ENCODE data around the gene AQR.

The AQR gene

DNA sequence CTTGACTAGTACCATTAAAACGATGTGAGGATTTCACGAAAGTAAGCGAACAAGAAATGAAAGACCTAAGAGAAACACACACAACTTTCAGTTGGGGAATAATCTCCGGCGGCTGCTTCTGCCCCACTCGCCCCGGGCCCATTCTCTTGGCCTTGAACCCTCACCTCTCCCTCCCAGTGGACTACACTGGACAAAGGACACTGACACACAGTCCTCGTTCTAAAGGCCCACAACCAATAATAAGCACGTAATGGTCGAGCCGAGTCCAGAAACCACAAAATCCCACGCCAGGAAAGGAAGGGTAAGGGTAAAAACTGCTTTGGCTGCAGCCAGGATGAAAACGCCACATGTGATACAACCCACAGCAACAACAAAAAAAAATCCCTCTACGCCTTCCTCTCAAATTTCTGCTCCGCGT, 18.1 kb upstream of the AQR start:
- peak overlapping the region; percentile 78 for H2BK120ac ChIP-seq (ENCODE audit: insufficient read depth, low read length, poor library complexity)
- H3K27me3 ChIP-seq (ENCODE audit: insufficient read depth, low read length): no peaks in the 10 kb centered on the region
- H3K18ac ChIP-seq (ENCODE audit: low read length): peak overlapping the region; percentile 93
- H3K9me3 ChIP-seq (ENCODE audit: insufficient read depth, low read depth, low read length): no peaks in the 10 kb centered on the region
- no peak overlapping the region for H3K23ac ChIP-seq (ENCODE audit: low read length)
- H4K12ac ChIP-seq (ENCODE audit: low read depth, low read length): peak overlapping the region; percentile 87
- peak overlapping the region; percentile 79 for H2AFZ ChIP-seq (ENCODE audit: insufficient read depth, low read length, poor library complexity)
- peak overlapping the region; percentile 93 for H4K8ac ChIP-seq (ENCODE audit: low read depth, low read length)
- peak in 1 of 2 donors; percentile 2 for DNase-seq
- H3K4ac ChIP-seq (ENCODE audit: low read depth, low read length): peak overlapping the region; percentile 67
- H3K4me3 ChIP-seq (ENCODE audit: low read depth, low read length): peak overlapping the region; percentile 89
- no peak overlapping the region for H2BK12ac ChIP-seq (ENCODE audit: low read length)
- H3K79me2 ChIP-seq (ENCODE audit: control insufficient read depth, insufficient read depth, low read length, poor library complexity): peaks cover 14% of the 10 kb centered on the region
- H3K27ac ChIP-seq (ENCODE audit: low read depth, low read length): peak overlapping the region; percentile 47
- H3K4me1 ChIP-seq (ENCODE audit: control insufficient read depth in 1 of 2, insufficient read depth in 2 of 2, low read length in 2 of 2): peaks cover 4 to 9% of the 10 kb centered on the region in 2 experiments
- peak overlapping the region; percentile 38 for H2BK5ac ChIP-seq (ENCODE audit: low read depth, low read length, poor library complexity)
- peak overlapping the region; percentile 18 for H2AK5ac ChIP-seq (ENCODE audit: low read length)
- H3K79me1 ChIP-seq (ENCODE audit: low read length): peaks cover 9% of the 10 kb centered on the region
- peak overlapping the region; percentile 70 for H3K4me2 ChIP-seq (ENCODE audit: low read length)
- H3K36me3 ChIP-seq (ENCODE audit: control insufficient read depth in 1 of 2, insufficient read depth in 2 of 2, low read length in 2 of 2): peaks cover 2 to 3% of the 10 kb centered on the region in 2 experiments
- peak overlapping the region; percentile 89 for H4K91ac ChIP-seq (ENCODE audit: low read depth, low read length)
- peak overlapping the region; percentile 91 for H3K9ac ChIP-seq (ENCODE audit: low read length)
- WGBS (ENCODE audit: extremely low coverage, insufficient coverage, insufficient read length): no CpG with 5 or more reads among the region's 16 CpGs
- peak overlapping the region; percentile 82 for H3K14ac ChIP-seq (ENCODE audit: low read length)

DNA sequence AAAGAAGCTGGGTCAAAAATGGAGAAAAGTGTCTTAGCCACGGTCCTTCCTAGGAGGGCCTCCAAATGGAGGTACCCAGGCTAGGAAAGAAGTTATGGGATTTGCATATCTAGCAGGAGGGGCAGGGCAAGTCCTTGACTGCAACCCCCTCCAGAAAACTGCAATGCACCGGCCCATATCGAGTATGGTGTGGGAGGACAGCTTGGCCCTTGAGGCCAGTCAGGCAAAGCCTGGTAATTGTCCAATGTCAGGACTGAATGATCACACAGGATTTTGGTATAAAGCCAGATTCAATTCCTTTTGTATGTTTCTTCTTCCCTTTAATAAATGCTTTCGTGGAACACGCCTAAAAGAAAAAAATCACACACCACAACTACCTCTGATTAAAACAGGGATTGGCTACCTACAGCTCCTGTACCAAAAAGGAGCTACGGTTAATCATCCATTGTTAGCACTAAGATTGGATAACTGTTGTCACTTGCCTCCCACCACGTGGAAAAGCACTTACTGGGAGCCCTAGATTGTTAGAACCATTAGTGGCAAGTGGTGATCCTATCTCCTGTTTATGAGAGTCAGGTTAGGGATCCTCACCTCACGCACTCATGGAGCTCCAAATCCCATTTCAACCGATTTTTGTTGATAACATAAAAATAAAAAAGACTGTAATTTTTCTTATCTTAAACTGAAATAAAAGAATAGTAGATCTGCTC, 17.4 kb upstream of the AQR start:
- peak overlapping the region; percentile 35 for H3K4ac ChIP-seq (ENCODE audit: low read depth, low read length)
- H2AK5ac ChIP-seq (ENCODE audit: low read length): no peak overlapping the region
- H3K14ac ChIP-seq (ENCODE audit: low read length): no peak overlapping the region
- no CpG with 5 or more reads among the region's 9 CpGs for WGBS (ENCODE audit: extremely low coverage, insufficient coverage, insufficient read length)
- peak overlapping the region; percentile 74 for H3K9ac ChIP-seq (ENCODE audit: low read length)
- no peak overlapping the region for H2BK5ac ChIP-seq (ENCODE audit: low read depth, low read length, poor library complexity)
- H3K79me2 ChIP-seq (ENCODE audit: control insufficient read depth, insufficient read depth, low read length, poor library complexity): peaks cover 14% of the 10 kb centered on the region
- H3K18ac ChIP-seq (ENCODE audit: low read length): no peak overlapping the region
- peak overlapping the region; percentile 70 for H3K4me2 ChIP-seq (ENCODE audit: low read length)
- no peak overlapping the region for H3K23ac ChIP-seq (ENCODE audit: low read length)
- H3K79me1 ChIP-seq (ENCODE audit: low read length): peaks cover 9% of the 10 kb centered on the region
- H3K27ac ChIP-seq (ENCODE audit: low read depth, low read length): no peak overlapping the region
- H2AFZ ChIP-seq (ENCODE audit: insufficient read depth, low read length, poor library complexity): no peak overlapping the region
- H4K8ac ChIP-seq (ENCODE audit: low read depth, low read length): no peak overlapping the region
- H4K91ac ChIP-seq (ENCODE audit: low read depth, low read length): no peak overlapping the region
- peaks cover 2 to 3% of the 10 kb centered on the region in 2 experiments for H3K36me3 ChIP-seq (ENCODE audit: control insufficient read depth in 1 of 2, insufficient read depth in 2 of 2, low read length in 2 of 2)
- H2BK12ac ChIP-seq (ENCODE audit: low read length): no peak overlapping the region
- no peak overlapping the region for H3K4me3 ChIP-seq (ENCODE audit: low read depth, low read length)
- DNase-seq: no peak
- H3K4me1 ChIP-seq (ENCODE audit: control insufficient read depth in 1 of 2, insufficient read depth in 2 of 2, low read length in 2 of 2): peaks cover 4 to 9% of the 10 kb centered on the region in 2 experiments
- H4K12ac ChIP-seq (ENCODE audit: low read depth, low read length): no peak overlapping the region
- no peak overlapping the region for H2BK120ac ChIP-seq (ENCODE audit: insufficient read depth, low read length, poor library complexity)
- H3K27me3 ChIP-seq (ENCODE audit: insufficient read depth, low read length): no peaks in the 10 kb centered on the region
- no peaks in the 10 kb centered on the region for H3K9me3 ChIP-seq (ENCODE audit: insufficient read depth, low read depth, low read length)

DNA sequence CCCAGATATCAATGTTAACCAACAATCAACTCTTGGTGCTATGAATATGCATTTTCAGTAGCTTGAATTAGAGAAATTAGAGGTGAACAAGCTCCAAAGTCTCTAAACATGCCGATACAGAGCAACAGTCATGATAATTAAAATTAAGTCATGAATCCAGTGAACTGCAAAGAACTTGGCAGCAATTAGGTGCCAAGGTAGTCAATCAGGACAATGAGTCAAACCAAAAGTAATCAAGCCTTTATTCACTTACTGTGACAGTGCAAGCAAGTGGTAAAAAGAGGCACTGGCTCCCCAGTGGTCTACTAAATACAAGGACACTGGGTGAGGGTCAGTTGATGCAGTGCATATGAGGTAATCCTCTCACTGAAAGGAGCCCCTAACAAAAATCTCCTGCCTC, 16.8 kb upstream of the AQR start:
- Histone ChIP-seq H3K23ac (ENCODE audit: low read length) (no peak overlapping the region), H3K14ac (ENCODE audit: low read length) (no peak overlapping the region), H3K9me3 (ENCODE audit: insufficient read depth, low read depth, low read length) (no peaks in the 10 kb centered on the region), H3K4me2 (ENCODE audit: low read length) (peak overlapping the region; percentile 70), H3K27me3 (ENCODE audit: insufficient read depth, low read length) (no peaks in the 10 kb centered on the region), H4K8ac (ENCODE audit: low read depth, low read length) (no peak overlapping the region), H3K4me3 (ENCODE audit: low read depth, low read length) (no peak overlapping the region), H4K91ac (ENCODE audit: low read depth, low read length) (no peak overlapping the region), H3K36me3 (ENCODE audit: control insufficient read depth in 1 of 2, insufficient read depth in 2 of 2, low read length in 2 of 2) (peaks cover 2 to 3% of the 10 kb centered on the region in 2 experiments), H2BK12ac (ENCODE audit: low read length) (no peak overlapping the region), H2AK5ac (ENCODE audit: low read length) (no peak overlapping the region), H3K18ac (ENCODE audit: low read length) (no peak overlapping the region), H4K12ac (ENCODE audit: low read depth, low read length) (no peak overlapping the region), H3K4ac (ENCODE audit: low read depth, low read length) (peak overlapping the region; percentile 23), H2AFZ (ENCODE audit: insufficient read depth, low read length, poor library complexity) (no peak overlapping the region), H3K9ac (ENCODE audit: low read length) (no peak overlapping the region), H3K79me2 (ENCODE audit: control insufficient read depth, insufficient read depth, low read length, poor library complexity) (peaks cover 14% of the 10 kb centered on the region), H2BK120ac (ENCODE audit: insufficient read depth, low read length, poor library complexity) (no peak overlapping the region), H3K79me1 (ENCODE audit: low read length) (peaks cover 9% of the 10 kb centered on the region), H3K4me1 (ENCODE audit: control insufficient read depth in 1 of 2, insufficient read depth in 2 of 2, low read length in 2 of 2) (peaks cover 4 to 7% of the 10 kb centered on the region in 2 experiments), H3K27ac (ENCODE audit: low read depth, low read length) (no peak overlapping the region), H2BK5ac (ENCODE audit: low read depth, low read length, poor library complexity) (no peak overlapping the region)
- no CpG with 5 or more reads among the region's 1 CpG for WGBS (ENCODE audit: extremely low coverage, insufficient coverage, insufficient read length)
- no peak for DNase-seq

DNA sequence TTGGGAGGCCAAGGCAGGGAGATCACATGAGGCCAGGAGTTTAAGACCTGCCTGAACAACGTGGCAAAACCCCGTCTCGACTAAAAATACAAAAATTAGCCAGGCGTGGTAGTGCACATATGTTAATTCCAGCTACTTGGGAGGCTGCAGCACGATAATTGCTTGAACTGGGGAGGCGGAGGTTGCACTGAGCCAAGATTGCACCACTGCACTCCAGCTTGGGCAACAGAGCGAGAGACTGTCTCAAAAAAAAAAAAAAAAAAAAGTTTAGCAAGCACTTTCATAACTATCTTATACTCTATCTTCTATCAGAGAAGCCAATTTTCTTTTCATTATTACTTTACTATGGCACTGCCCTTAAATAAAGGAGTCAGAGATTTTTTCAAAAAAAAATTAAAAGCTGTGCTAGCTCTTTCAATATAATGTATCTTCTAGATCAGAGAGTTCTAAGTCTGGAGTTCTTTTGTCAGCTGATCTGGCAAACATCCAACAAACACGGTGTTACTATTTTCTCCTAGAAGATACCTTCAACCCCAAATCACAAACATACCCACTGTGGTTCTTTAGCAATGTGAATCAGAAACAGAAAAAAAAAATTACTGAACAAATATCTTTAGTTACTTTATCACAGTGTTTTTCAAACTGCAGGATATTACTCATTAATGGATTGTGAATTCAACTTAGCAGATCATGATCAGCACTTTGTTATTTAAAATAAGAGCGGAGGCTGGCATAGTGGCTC, 15.5 kb upstream of the AQR start:
- no peak overlapping the region for H4K12ac ChIP-seq (ENCODE audit: low read depth, low read length)
- no peak overlapping the region for H3K18ac ChIP-seq (ENCODE audit: low read length)
- H2BK120ac ChIP-seq (ENCODE audit: insufficient read depth, low read length, poor library complexity): no peak overlapping the region
- H3K4me3 ChIP-seq (ENCODE audit: low read depth, low read length): no peak overlapping the region
- H3K36me3 ChIP-seq (ENCODE audit: control insufficient read depth in 1 of 2, insufficient read depth in 2 of 2, low read length in 2 of 2): peaks cover 2 to 3% of the 10 kb centered on the region in 2 experiments
- H4K8ac ChIP-seq (ENCODE audit: low read depth, low read length): no peak overlapping the region
- no peak overlapping the region for H2AK5ac ChIP-seq (ENCODE audit: low read length)
- peaks cover 4 to 7% of the 10 kb centered on the region in 2 experiments for H3K4me1 ChIP-seq (ENCODE audit: control insufficient read depth in 1 of 2, insufficient read depth in 2 of 2, low read length in 2 of 2)
- no peak overlapping the region for H4K91ac ChIP-seq (ENCODE audit: low read depth, low read length)
- no peak overlapping the region for H3K14ac ChIP-seq (ENCODE audit: low read length)
- no peak overlapping the region for H3K4ac ChIP-seq (ENCODE audit: low read depth, low read length)
- H3K79me2 ChIP-seq (ENCODE audit: control insufficient read depth, insufficient read depth, low read length, poor library complexity): peaks cover 14% of the 10 kb centered on the region
- H3K79me1 ChIP-seq (ENCODE audit: low read length): peaks cover 9% of the 10 kb centered on the region
- H3K9me3 ChIP-seq (ENCODE audit: insufficient read depth, low read depth, low read length): no peaks in the 10 kb centered on the region
- no peak for DNase-seq
- H3K23ac ChIP-seq (ENCODE audit: low read length): no peak overlapping the region
- H2BK12ac ChIP-seq (ENCODE audit: low read length): no peak overlapping the region
- no CpG with 5 or more reads among the region's 9 CpGs for WGBS (ENCODE audit: extremely low coverage, insufficient coverage, insufficient read length)
- no peak overlapping the region for H2BK5ac ChIP-seq (ENCODE audit: low read depth, low read length, poor library complexity)
- H3K9ac ChIP-seq (ENCODE audit: low read length): no peak overlapping the region
- no peak overlapping the region for H3K4me2 ChIP-seq (ENCODE audit: low read length)
- H2AFZ ChIP-seq (ENCODE audit: insufficient read depth, low read length, poor library complexity): no peak overlapping the region
- H3K27ac ChIP-seq (ENCODE audit: low read depth, low read length): no peak overlapping the region
- H3K27me3 ChIP-seq (ENCODE audit: insufficient read depth, low read length): no peaks in the 10 kb centered on the region

Measured in trophoblast cell (in vitro differentiated cells and primary cell).